CD4-positive, CD25-positive, alpha-beta regulatory T cell (primary cell): ENCODE data around the gene GRID2. TPM values are rescaled to one million over a fixed set of nuclear protein-coding genes. Genes with fewer than 3 reads are reported as not detected.

ENCODE experiments used
- ATAC-seq, 2 donors: fragments of 150-1000 bp; cut with Tn5 transposase; one replicate each; pipeline ENCODE4 v1.10.0; 2021; ENCODE audit warnings: low read depth in 2 of 2, moderate number of reproducible peaks in 2 of 2, moderate library complexity in 1 of 2
- DNase-seq, 3 donors: peaks; one replicate each; pipeline versions ENCODE4 v3.0.0 to v3.0.0-alpha.2; 2012 to 2022; ENCODE audit warnings: mixed read lengths in 1 of 3
- H3K27ac ChIP-seq: one replicate; pipeline ENCODE4 v1.7.0; 2013; ENCODE audit warnings: mild to moderate bottlenecking, low read length; ENCODE audit not compliant: insufficient read depth, poor library complexity, severe bottlenecking
- H3K27me3 ChIP-seq: one replicate; pipeline ENCODE4 v1.7.0; 2013; ENCODE audit warnings: low read length; ENCODE audit not compliant: control insufficient read depth, insufficient read depth
- H3K36me3 ChIP-seq: one replicate; pipeline ENCODE4 v1.7.0; 2013; ENCODE audit warnings: mild to moderate bottlenecking, low read length, moderate library complexity; ENCODE audit not compliant: control insufficient read depth, insufficient read depth
- H3K4me1 ChIP-seq: 2 replicates; pipeline ENCODE4 v1.7.0; 2013; ENCODE audit warnings: mild to moderate bottlenecking, low read length; ENCODE audit not compliant: insufficient read depth, control insufficient read depth, poor library complexity, severe bottlenecking
- H3K4me3 ChIP-seq: one replicate; pipeline ENCODE4 v1.7.0; 2013; ENCODE audit warnings: low read depth, mild to moderate bottlenecking, low read length, moderate library complexity
- H3K9me3 ChIP-seq, 2 experiments: 1 replicate in 1 of 2; 2 replicates in 1 of 2; pipeline ENCODE4 v1.7.0; 2013; ENCODE audit warnings: low read length in 2 of 2, mild to moderate bottlenecking in 1 of 2, moderate library complexity in 1 of 2; ENCODE audit not compliant: control insufficient read depth in 2 of 2
- H3K27ac Mint-ChIP-seq, 3 donors: one replicate each; pipeline ENCODE4 v1.8.0; 2020 to 2022; ENCODE audit warnings: mild to moderate bottlenecking in 3 of 3, mixed read lengths in 3 of 3, moderate library complexity in 2 of 3
- H3K27me3 Mint-ChIP-seq: one replicate; pipeline ENCODE4 v1.8.0; 2022; ENCODE audit warnings: mild to moderate bottlenecking, mixed read lengths
- H3K36me3 Mint-ChIP-seq: one replicate; pipeline ENCODE4 v1.8.0; 2020; ENCODE audit warnings: mixed read lengths
- H3K4me1 Mint-ChIP-seq, 4 donors: one replicate each; pipeline ENCODE4 v1.8.0; 2020 to 2022; ENCODE audit warnings: mixed read lengths in 4 of 4, mild to moderate bottlenecking in 1 of 4
- H3K4me3 Mint-ChIP-seq, 4 donors: one replicate each; pipeline ENCODE4 v1.8.0; 2020 to 2022; ENCODE audit warnings: mild to moderate bottlenecking in 4 of 4, mixed read lengths in 4 of 4, moderate library complexity in 3 of 4
- H3K9me3 Mint-ChIP-seq, 7 donors: one replicate each; pipeline ENCODE4 v1.8.0; 2020 to 2022; ENCODE audit warnings: mixed read lengths in 7 of 7, mild to moderate bottlenecking in 3 of 7, moderate library complexity in 2 of 7
- polyA plus RNA-seq, 4 donors: library from polyadenylated mRNA; unstranded; fragments of 300-500 nt; fragmentation: Illumina TruSeq; gene quantifications; one replicate each; pipeline ENCODE4 v1.2.3, GENCODE V29; 2021
- total RNA-seq: library from RNA; stranded (reverse); gene quantifications from one replicate; pipeline ENCODE4 v1.2.3, GENCODE V29; 2022

The GRID2 gene
- total and polyA plus RNA-seq, 5 donors from 2014 or later, result not detected

DNA sequence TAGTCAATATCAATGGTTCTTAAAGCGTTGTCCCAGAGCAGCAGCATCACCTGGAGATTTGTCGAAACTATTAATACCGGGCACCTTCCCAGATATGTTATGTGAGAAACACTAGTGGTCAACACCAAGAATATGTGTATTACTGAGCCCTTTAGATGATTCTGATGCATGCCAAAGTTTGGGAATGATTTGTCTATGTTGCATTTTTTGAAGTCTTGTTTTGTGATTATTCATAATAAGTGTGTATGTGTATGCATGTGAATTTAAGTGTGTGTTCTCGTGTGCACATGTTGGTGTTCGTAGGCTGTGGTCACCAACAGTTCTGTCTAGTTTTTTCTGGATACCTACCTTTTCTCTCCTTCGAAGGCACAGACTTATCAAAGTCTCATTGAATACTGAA is 749.4 kb downstream of the GRID2 start:
- Histone ChIP-seq H3K4me3 (no peak overlapping the region), H3K9me3 (no peaks in the 10 kb centered on the region), H3K4me1 (no peaks in the 10 kb centered on the region), H3K27me3 (no peaks in the 10 kb centered on the region), H3K27ac (no peak overlapping the region), H3K36me3 (no peaks in the 10 kb centered on the region)
- H3K27me3 Mint-ChIP-seq, result no peaks in the 10 kb centered on the region
- H3K36me3 Mint-ChIP-seq, result no peaks in the 10 kb centered on the region
- DNase-seq, result no peak
- H3K9me3 Mint-ChIP-seq, result peaks cover 0 to 6% (median 2%) of the 10 kb centered on the region in 7 donors
- no peak for ATAC-seq
- no peak overlapping the region for H3K27ac Mint-ChIP-seq
- no peak overlapping the region for H3K4me3 Mint-ChIP-seq
- no peaks in the 10 kb centered on the region for H3K4me1 Mint-ChIP-seq

GRCh38 chr4:93061826-93062225 is 758.1 kb downstream of the GRID2 start:
- Histone ChIP-seq H3K27ac (no peak overlapping the region), H3K36me3 (no peaks in the 10 kb centered on the region), H3K4me3 (no peak overlapping the region), H3K4me1 (no peaks in the 10 kb centered on the region), H3K27me3 (no peaks in the 10 kb centered on the region), H3K9me3 (peaks cover 2 to 4% of the 10 kb centered on the region in 2 experiments)
- no peaks in the 10 kb centered on the region for H3K27me3 Mint-ChIP-seq
- H3K27ac Mint-ChIP-seq, result no peak overlapping the region
- DNase-seq, result no peak
- no peak overlapping the region for H3K4me3 Mint-ChIP-seq
- no peak for ATAC-seq
- H3K36me3 Mint-ChIP-seq, result no peaks in the 10 kb centered on the region
- no peaks in the 10 kb centered on the region for H3K4me1 Mint-ChIP-seq
- peaks cover 0 to 9% (median 0%) of the 10 kb centered on the region in 7 donors for H3K9me3 Mint-ChIP-seq

- H3K9me3 Mint-ChIP-seq, result peaks cover 0 to 9% (median 0%) of the 10 kb centered on the region in 7 donors
- no peaks in the 10 kb centered on the region for H3K4me1 ChIP-seq
- no peaks in the 10 kb centered on the region for H3K27me3 Mint-ChIP-seq
These were observed 759.6 kb downstream of the GRID2 start for GRCh38 chr4:93063325-93063724.

GRCh38 chr4:93065790-93066189 is 762.0 kb downstream of the GRID2 start:
- H3K4me3 Mint-ChIP-seq, result no peak overlapping the region
- no peaks in the 10 kb centered on the region for H3K36me3 Mint-ChIP-seq
- no peaks in the 10 kb centered on the region for H3K27me3 Mint-ChIP-seq
- no peak overlapping the region for H3K27ac Mint-ChIP-seq
- no peaks in the 10 kb centered on the region for H3K4me1 Mint-ChIP-seq
- Histone ChIP-seq H3K9me3 (peaks cover 0 to 3% of the 10 kb centered on the region in 2 experiments), H3K4me1 (no peaks in the 10 kb centered on the region), H3K36me3 (no peaks in the 10 kb centered on the region), H3K4me3 (no peak overlapping the region), H3K27me3 (no peaks in the 10 kb centered on the region), H3K27ac (no peak overlapping the region)
- H3K9me3 Mint-ChIP-seq, result peaks cover 0 to 10% (median 2%) of the 10 kb centered on the region in 7 donors
- no peak for ATAC-seq
- DNase-seq, result no peak

More at GRCh38 chr4:93063325-93063724, 759.6 kb downstream of the GRID2 start:
- H3K4me3 ChIP-seq, result no peak overlapping the region
- H3K27ac ChIP-seq, result no peak overlapping the region
- H3K9me3 ChIP-seq, result peaks cover 3 to 4% of the 10 kb centered on the region in 2 experiments
- Mint-ChIP-seq H3K27ac (no peak overlapping the region), H3K4me1 (no peaks in the 10 kb centered on the region), H3K36me3 (no peaks in the 10 kb centered on the region), H3K4me3 (no peak overlapping the region)
- H3K36me3 ChIP-seq, result no peaks in the 10 kb centered on the region
- ATAC-seq, result no peak
- H3K27me3 ChIP-seq, result no peaks in the 10 kb centered on the region
- no peak for DNase-seq

DNA sequence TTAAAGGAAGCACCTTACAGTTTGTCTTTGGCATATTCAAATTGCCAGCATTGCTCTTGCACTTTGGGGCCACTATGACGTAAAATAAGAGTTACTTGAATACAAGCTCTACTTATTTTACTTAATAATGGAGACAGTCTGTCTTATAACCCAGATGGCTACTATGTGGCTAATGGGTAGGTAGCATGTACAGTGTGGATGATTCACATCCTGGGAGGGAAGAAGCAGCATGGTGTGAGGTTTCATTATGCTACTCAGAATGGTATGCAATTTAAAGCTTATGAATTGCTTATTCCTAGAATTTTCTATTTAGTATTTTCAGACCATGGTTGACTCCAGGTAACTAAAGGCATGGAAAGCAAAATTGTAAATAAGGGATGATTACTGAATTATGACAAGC is 763.0 kb downstream of the GRID2 start:
- H3K27me3 Mint-ChIP-seq, result no peaks in the 10 kb centered on the region

GRCh38 chr4:93072292-93072691 is 768.5 kb downstream of the GRID2 start:
- Mint-ChIP-seq H3K4me3 (no peak overlapping the region), H3K9me3 (peaks cover 2 to 15% (median 7%) of the 10 kb centered on the region in 7 donors), H3K36me3 (no peaks in the 10 kb centered on the region), H3K4me1 (no peaks in the 10 kb centered on the region), H3K27ac (no peak overlapping the region), H3K27me3 (no peaks in the 10 kb centered on the region)
- no peaks in the 10 kb centered on the region for H3K27me3 ChIP-seq
- ATAC-seq, result no peak
- H3K4me3 ChIP-seq, result no peak overlapping the region
- H3K4me1 ChIP-seq, result no peaks in the 10 kb centered on the region
- no peaks in the 10 kb centered on the region for H3K9me3 ChIP-seq
- H3K27ac ChIP-seq, result no peak overlapping the region
- DNase-seq, result no peak
- no peaks in the 10 kb centered on the region for H3K36me3 ChIP-seq

More for the DNA sequence above, 763.0 kb downstream of the GRID2 start:
- DNase-seq (no peak), ATAC-seq (no peak)
- Histone ChIP-seq H3K36me3 (no peaks in the 10 kb centered on the region), H3K4me1 (no peaks in the 10 kb centered on the region), H3K4me3 (no peak overlapping the region), H3K27ac (no peak overlapping the region), H3K27me3 (no peaks in the 10 kb centered on the region), H3K9me3 (peaks cover 0 to 3% of the 10 kb centered on the region in 2 experiments)
- Mint-ChIP-seq H3K4me1 (no peaks in the 10 kb centered on the region), H3K27ac (no peak overlapping the region), H3K36me3 (no peaks in the 10 kb centered on the region), H3K9me3 (peaks cover 0 to 10% (median 3%) of the 10 kb centered on the region in 7 donors), H3K4me3 (no peak overlapping the region)

DNA sequence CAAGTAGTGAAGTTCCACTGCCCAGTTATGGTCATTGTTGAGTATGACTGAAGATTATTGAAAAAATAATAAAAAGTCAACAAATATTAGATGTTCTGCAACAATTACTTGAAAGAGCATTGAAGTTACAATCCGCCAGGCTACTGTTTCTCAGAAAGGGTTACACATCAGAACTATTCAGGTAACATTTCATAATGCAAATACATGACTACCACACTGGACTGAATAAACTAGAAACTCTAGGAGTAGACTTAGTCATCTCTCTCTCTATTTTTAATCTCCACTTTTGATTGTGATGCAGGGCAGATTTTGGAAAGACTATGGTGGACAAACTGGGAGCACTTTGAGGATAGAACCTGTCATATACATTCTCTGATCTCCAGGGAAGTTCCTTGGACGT is 776.5 kb downstream of the GRID2 start:
- no peaks in the 10 kb centered on the region for H3K4me1 ChIP-seq
- Mint-ChIP-seq H3K4me3 (no peak overlapping the region), H3K4me1 (no peaks in the 10 kb centered on the region), H3K9me3 (peaks cover 2 to 11% (median 6%) of the 10 kb centered on the region in 7 donors), H3K36me3 (no peaks in the 10 kb centered on the region), H3K27me3 (no peaks in the 10 kb centered on the region), H3K27ac (no peak overlapping the region)
- DNase-seq, result no peak
- no peaks in the 10 kb centered on the region for H3K36me3 ChIP-seq
- H3K4me3 ChIP-seq, result no peak overlapping the region
- no peaks in the 10 kb centered on the region for H3K27me3 ChIP-seq
- H3K9me3 ChIP-seq, result no peaks in the 10 kb centered on the region
- ATAC-seq, result no peak
- H3K27ac ChIP-seq, result no peak overlapping the region

GRCh38 chr4:93084599-93085305 is 781.0 kb downstream of the GRID2 start:
- Histone ChIP-seq H3K9me3 (no peaks in the 10 kb centered on the region), H3K27me3 (no peaks in the 10 kb centered on the region), H3K27ac (no peak overlapping the region), H3K36me3 (no peaks in the 10 kb centered on the region), H3K4me3 (no peak overlapping the region), H3K4me1 (no peaks in the 10 kb centered on the region)
- Mint-ChIP-seq H3K27ac (no peak overlapping the region), H3K36me3 (no peaks in the 10 kb centered on the region), H3K4me1 (no peaks in the 10 kb centered on the region), H3K4me3 (no peak overlapping the region), H3K9me3 (peaks cover 0 to 9% (median 2%) of the 10 kb centered on the region in 7 donors), H3K27me3 (no peaks in the 10 kb centered on the region)
- ATAC-seq (no peak), DNase-seq (no peak)
